ENCODE data around the gene MAST3.

- TF ChIP-seq POLR2A (IDR thresholded peaks at IDR 0.05; ENCODE audit: control extremely low read depth in 1 of 2, low read depth in 2 of 2, low read length in 2 of 2), result no peak
- no peak for TF ChIP-seq CTCF (IDR thresholded peaks at IDR 0.05; ENCODE audit: control extremely low read depth in 1 of 3, insufficient read depth in 1 of 3, low read depth in 1 of 3, low read length in 3 of 3)
- no peak for TF ChIP-seq BRCA1 (IDR thresholded peaks at IDR 0.05; ENCODE audit: low read depth, low read length)
- no peak for TF ChIP-seq BACH1 (IDR thresholded peaks at IDR 0.05; ENCODE audit: low read length)
- TF ChIP-seq BCL11A (IDR thresholded peaks at IDR 0.05; ENCODE audit: low read depth in 2 of 2, low read length in 2 of 2), result no peak
- TF ChIP-seq EP300 (IDR thresholded peaks at IDR 0.05; ENCODE audit: borderline replicate concordance in 1 of 2, low read depth in 2 of 2, low read length in 2 of 2), result no peak
- TF ChIP-seq CBX5 (IDR thresholded peaks at IDR 0.05; ENCODE audit: low read depth, low read length), result no peak
- TF ChIP-seq CBX8 (IDR thresholded peaks at IDR 0.05; ENCODE audit: borderline replicate concordance, low read depth, low read length), result no peak
- TF ChIP-seq KDM5A (IDR thresholded peaks at IDR 0.05; ENCODE audit: low read length), result no peak
- no peak for TF ChIP-seq CHD1 (IDR thresholded peaks at IDR 0.05; ENCODE audit: low read depth, low read length)
- no peak for TF ChIP-seq RAD21 (IDR thresholded peaks at IDR 0.05 in 1 of 2, conservative IDR thresholded peaks at IDR 0.05 in 1 of 2; ENCODE audit: low read depth in 2 of 2, low read length in 2 of 2)
- TF ChIP-seq JUN (IDR thresholded peaks at IDR 0.05; ENCODE audit: low read depth, low read length), result no peak
- TF ChIP-seq JUND (IDR thresholded peaks at IDR 0.05; ENCODE audit: low read length), result no peak
Measured at GRCh38 chr19:18161636-18162002, 64.0 kb downstream of the MAST3 start.

All from H1 (cell line).